ENCODE results near the gene RESF1. TPM values are rescaled to one million over a fixed set of nuclear protein-coding genes. Genes with fewer than 3 reads are reported as not detected.

Gene RESF1
- total and polyA plus RNA-seq, 10 donors: 144 to 298 (median 188) TPM

- no peak overlapping the region for H3K4me3 ChIP-seq
- peak in 2 of 3 donors; percentile 18 to 21 for TF ChIP-seq POLR2AphosphoS5 (IDR thresholded peaks at IDR 0.05)
- TF ChIP-seq POLR2A (IDR thresholded peaks at IDR 0.05): no peak
- no peaks in the 10 kb centered on the region for H3K27me3 ChIP-seq (replicated peaks in 1 of 7)
- no peaks in the 10 kb centered on the region for H3K4me1 ChIP-seq
- WGBS, 5 donors: 46 to 63% (median 52%) methylated on average over 11 of the region's 11 CpGs
- peaks cover 0 to 4% (median 0%) of the 10 kb centered on the region in 8 donors for H3K9me3 ChIP-seq
- no peak overlapping the region for H3K27ac ChIP-seq
- no peak for DNase-seq
- intact Hi-C loops (cut with DNase I; ENCODE audit: low total_unique reads): no loop called here
- H3K36me3 ChIP-seq: peaks cover 0 to 28% (median 11%) of the 10 kb centered on the region in 6 donors
Measured at GRCh38 chr12:32005496-32006125, 46.4 kb downstream of the RESF1 start.

Other genes with a start within 250 kb of the RESF1 start
- 10 to 100 TPM; 12.9 to 27.4 (median 15.8) TPM for gene AMN1, start 230.4 kb upstream of the RESF1 start, total RNA-seq
- gene AMN1, start 230.4 kb upstream of the RESF1 start, polyA plus RNA-seq: 10 to 100 TPM; 13.7 to 18.1 (median 17.5) TPM
- gene BICD1, start 147.4 kb downstream of the RESF1 start, total RNA-seq: 10 to 100 TPM; 23.1 to 62.9 (median 56.7) TPM
- 10 to 100 TPM in 2 of 3 donors, 1 to 10 TPM in 1; 8.5 to 11.6 (median 10.9) TPM for gene BICD1, start 147.4 kb downstream of the RESF1 start, polyA plus RNA-seq

All from spleen (tissue), 11 donors.